ENCODE results near the gene DNAI2. TPM values are rescaled to one million over a fixed set of nuclear protein-coding genes. Genes with fewer than 3 reads are reported as not detected.

DNAI2 gene
- total RNA-seq, 1 experiment from 2014 or later: not detected

- Histone ChIP-seq H4K20me1 (ENCODE audit: insufficient read depth) (no peaks in the 10 kb centered on the region), H2AFZ (ENCODE audit: low read depth, low read length, poor library complexity, severe bottlenecking) (no peak overlapping the region), H3K9ac (ENCODE audit: low read length) (no peak overlapping the region), H3K4me1 (ENCODE audit: control insufficient read depth in 1 of 2, insufficient read depth in 2 of 2, low read length in 2 of 2) (peaks cover 0 to 8% of the 10 kb centered on the region in 2 experiments; a peak in 1 of 4 replicates), H3K79me2 (ENCODE audit: insufficient read depth, low read length) (no peaks in the 10 kb centered on the region), H3K27me3 (ENCODE audit: insufficient read depth, low read length) (no peaks in the 10 kb centered on the region), H3K9me2 (ENCODE audit: insufficient read depth) (no peaks in the 10 kb centered on the region), H3K9me3 (ENCODE audit: control insufficient read depth in 1 of 2, insufficient read depth in 1 of 2, low read depth in 1 of 2, low read length in 2 of 2) (no peaks in the 10 kb centered on the region), H3K4me2 (ENCODE audit: low read length) (no peak overlapping the region), H3K4me3 (replicated peaks in 1 of 2; ENCODE audit: low read depth in 1 of 2, low read length in 2 of 2) (no peak overlapping the region), H3K36me3 (ENCODE audit: control insufficient read depth in 1 of 2, insufficient read depth in 2 of 2, low read length in 2 of 2) (no peaks in the 10 kb centered on the region), H3K27ac (ENCODE audit: low read depth, low read length) (no peak overlapping the region; the same call in 1 of the 2 replicates)
- BruUV-seq (replicated peaks): no TSS peak
- ChIA-PET RAD21 (ENCODE audit: low non-redundant PET in 1 of 2, low total read pairs in 2 of 2, uncharacterized antibody in 2 of 2, unreplicated experiment in 2 of 2) (interaction anchor here in 1 of 2 experiments (0.8 kb wide), 1 partner anchor 55 kb away, joined by 3 read pairs; no protein-coding TSS in a partner anchor), POLR2A (interaction anchor here (0.9 kb wide), 1 partner anchor 60 kb away, joined by 3 read pairs; no protein-coding TSS in a partner anchor), CTCF (interaction anchor here (0.6 to 5.6 kb wide), 16 partner anchors 8 to 175 kb away, joined by 3 to 32 read pairs (median 6); no protein-coding TSS in a partner anchor)
- intact Hi-C loops (cut with micrococcal nuclease): loop anchor here (1.0 kb wide), 1 partner anchor 60 kb away; no protein-coding TSS in a partner anchor
- ATAC-seq: peak; percentile 28; the same call in 1 of the 2 replicates
- DNase-seq (ENCODE audit: low read depth, low spot score): no peak
- TF ChIP-seq CTCF (IDR thresholded peaks at IDR 0.05 in 2 of 3, conservative IDR thresholded peaks at IDR 0.05 in 1 of 3; ENCODE audit: borderline replicate concordance in 1 of 3, insufficient read depth in 1 of 3, low read depth in 2 of 3, low read length in 2 of 3): peak in 1 of 3 experiments; percentile 9; a peak in 1 of 6 replicates
- no peak for TF ChIP-seq YY1 (IDR thresholded peaks at IDR 0.05; ENCODE audit: extremely low read depth, insufficient replicate concordance, low read depth, low read length)
These were observed 86.8 kb downstream of the DNAI2 start for GRCh38 chr17:74360899-74361229.

- Histone ChIP-seq H3K4me1 (ENCODE audit: control insufficient read depth in 1 of 2, insufficient read depth in 2 of 2, low read length in 2 of 2) (peaks cover 0 to 8% of the 10 kb centered on the region in 2 experiments; a peak in 1 of 4 replicates), H3K4me2 (ENCODE audit: low read length) (peak within 1 kb of the TSS; percentile 15; the same call in 1 of the 2 replicates), H3K9me2 (ENCODE audit: insufficient read depth) (no peaks in the 10 kb centered on the region), H3K27me3 (ENCODE audit: insufficient read depth, low read length) (no peaks in the 10 kb centered on the region), H3K9ac (ENCODE audit: low read length) (no peak within 1 kb of the TSS), H3K9me3 (ENCODE audit: control insufficient read depth in 1 of 2, insufficient read depth in 1 of 2, low read depth in 1 of 2, low read length in 2 of 2) (no peaks in the 10 kb centered on the region), H3K27ac (ENCODE audit: low read depth, low read length) (no peak within 1 kb of the TSS; the same call in 1 of the 2 replicates), H3K4me3 (replicated peaks in 1 of 2; ENCODE audit: low read depth in 1 of 2, low read length in 2 of 2) (no peak within 1 kb of the TSS), H4K20me1 (ENCODE audit: insufficient read depth) (no peaks in the 10 kb centered on the region), H3K79me2 (ENCODE audit: insufficient read depth, low read length) (no peaks in the 10 kb centered on the region), H2AFZ (ENCODE audit: low read depth, low read length, poor library complexity, severe bottlenecking) (no peak within 1 kb of the TSS), H3K36me3 (ENCODE audit: control insufficient read depth in 1 of 2, insufficient read depth in 2 of 2, low read length in 2 of 2) (no peaks in the 10 kb centered on the region)
- RAD21 ChIA-PET (ENCODE audit: low non-redundant PET in 1 of 2, low total read pairs in 2 of 2, uncharacterized antibody in 2 of 2, unreplicated experiment in 2 of 2): interaction anchor here in 1 of 2 experiments (0.8 kb wide), 1 partner anchor 55 kb away, joined by 3 read pairs; no protein-coding TSS in a partner anchor
- DNase-seq (ENCODE audit: low read depth, low spot score) (no peak), ATAC-seq (peak; percentile 96)
- no TSS peak for BruUV-seq (replicated peaks)
- CTCF ChIA-PET: interaction anchor here (0.6 to 5.6 kb wide), 16 partner anchors 9 to 174 kb away, joined by 3 to 32 read pairs (median 6); no protein-coding TSS in a partner anchor
- POLR2A ChIA-PET: interaction anchor here (0.9 kb wide), 1 partner anchor 60 kb away, joined by 3 read pairs; no protein-coding TSS in a partner anchor
- intact Hi-C loops (cut with micrococcal nuclease): loop anchor here (1.0 kb wide), 1 partner anchor 60 kb away; no protein-coding TSS in a partner anchor
- no peak for TF ChIP-seq ELF1 (IDR thresholded peaks at IDR 0.05; ENCODE audit: borderline replicate concordance, low read depth)
- TF ChIP-seq POLR2A (IDR thresholded peaks at IDR 0.05; ENCODE audit: borderline replicate concordance, extremely low read depth, insufficient read depth, insufficient read length): no peak
- TF ChIP-seq ZBTB33 (IDR thresholded peaks at IDR 0.05; ENCODE audit: extremely low read depth, insufficient replicate concordance, low read length): no peak
- no peak for TF ChIP-seq POLR2AphosphoS5 (IDR thresholded peaks at IDR 0.05; ENCODE audit: low read depth, low read length)
- TF ChIP-seq TCF7L2 (IDR thresholded peaks at IDR 0.05; ENCODE audit: borderline replicate concordance, extremely low read depth, insufficient read depth, insufficient read length): no peak
- TF ChIP-seq EZH2 (IDR thresholded peaks at IDR 0.05): no peak
- no peak for TF ChIP-seq EZH2phosphoT487 (IDR thresholded peaks at IDR 0.05; ENCODE audit: borderline replicate concordance)
- TF ChIP-seq RAD21 (IDR thresholded peaks at IDR 0.05; ENCODE audit: low read depth): peak; percentile 80
- TF ChIP-seq JUND (IDR thresholded peaks at IDR 0.05): no peak
- TF ChIP-seq CEBPB (IDR thresholded peaks at IDR 0.05; ENCODE audit: low read depth): no peak
- TF ChIP-seq MAX (IDR thresholded peaks at IDR 0.05): no peak
These were observed 87.4 kb downstream of the DNAI2 start, which contains the start of gene BTBD17 for GRCh38 chr17:74361230-74362068. BTBD17 (minus strand) TSS chr17:74361868; CDS start chr17:74361819, 49 bp downstream.

Data from HCT116 (cell line).